Stomach (tissue), 4 donors: ENCODE measurements around the gene CCDC180.

Source experiments
- CTCF ChIP-seq, 7 experiments: fragments of 450-650 bp in 4 of 7; fragments of 200-600 bp in 3 of 7; sonication (generic) in 3 of 7; IDR thresholded peaks; one replicate each; pipeline ENCODE4 v1.5.1; 2016 to 2019; ENCODE audit warnings: antibody characterized with exemption in 7 of 7, control low read depth in 2 of 7, mild to moderate bottlenecking in 1 of 7
- EP300 ChIP-seq: sonication (generic); formaldehyde crosslinking; IDR thresholded peaks from one replicate; pipeline ENCODE4 v1.6.1; 2017; ENCODE audit warnings: antibody characterized with exemption
- POLR2AphosphoS5 ChIP-seq, 3 donors: sonication (generic); formaldehyde crosslinking; IDR thresholded peaks; one replicate each; pipeline ENCODE4 v1.6.1; 2016; ENCODE audit warnings: antibody characterized with exemption in 3 of 3

GRCh38 chr9:97305501-97306298, 1.8 kb upstream of the CCDC180 start:
- TF ChIP-seq POLR2AphosphoS5 (IDR thresholded peaks at IDR 0.05), result no peak
- no peak for TF ChIP-seq EP300
- TF ChIP-seq CTCF (IDR thresholded peaks at IDR 0.05), result no peak
